ENCODE data around the gene ZNF585A.

ZNF585A gene

GRCh38 chr19:37172368-37173366 lies at the start of gene ZNF585A:
TSS of gene ZNF585A (minus strand) at chr19:37172695. CDS start at chr19:37169910, 2,785 bp downstream.
- TF ChIP-seq CSDC2 (CRISPR knock-in tag; IDR thresholded peaks at IDR 0.05): 0 out of 2 replicates have a peak, but pooled peaks have one; percentile 10
- no peak for TF ChIP-seq GLIS3 (CRISPR knock-in tag; IDR thresholded peaks at IDR 0.05)
- no peak for TF ChIP-seq ESRRG (CRISPR knock-in tag; IDR thresholded peaks at IDR 0.05)
- 0 out of 2 replicates have a peak, but pooled peaks have one; percentile 4 for TF ChIP-seq ZNF565 (CRISPR knock-in tag; conservative IDR thresholded peaks at IDR 0.05; ENCODE audit: low read depth)
- TF ChIP-seq ZNF8 (CRISPR knock-in tag; IDR thresholded peaks at IDR 0.05): no peak
- ATAC-seq: peak; percentile 100

GRCh38 chr19:37221136-37221535 lies 48.6 kb upstream of the ZNF585A start:
- TF ChIP-seq TSHZ2 (CRISPR knock-in tag; IDR thresholded peaks at IDR 0.05) (no peak), CSDC2 (CRISPR knock-in tag; IDR thresholded peaks at IDR 0.05) (no peak), TCF4 (CRISPR knock-in tag; IDR thresholded peaks at IDR 0.05; ENCODE audit: borderline replicate concordance) (no peak), ESRRG (CRISPR knock-in tag; IDR thresholded peaks at IDR 0.05) (no peak), CREB5 (CRISPR knock-in tag; IDR thresholded peaks at IDR 0.05; ENCODE audit: low read depth) (no peak), ZC3H10 (CRISPR knock-in tag; IDR thresholded peaks at IDR 0.05) (no peak), ZNF8 (CRISPR knock-in tag; IDR thresholded peaks at IDR 0.05) (no peak), OSR1 (CRISPR knock-in tag; IDR thresholded peaks at IDR 0.05) (no peak), CSRNP3 (CRISPR knock-in tag; IDR thresholded peaks at IDR 0.05) (no peak)
- no peak for ATAC-seq

- TF ChIP-seq ARNTL (CRISPR knock-in tag; IDR thresholded peaks at IDR 0.05; ENCODE audit: borderline replicate concordance, low read depth) (no peak), POU6F1 (CRISPR knock-in tag; IDR thresholded peaks at IDR 0.05; ENCODE audit: borderline replicate concordance, low read depth) (no peak), CSDC2 (CRISPR knock-in tag; IDR thresholded peaks at IDR 0.05) (no peak), ISL1 (CRISPR knock-in tag; IDR thresholded peaks at IDR 0.05) (no peak), ZC3H10 (CRISPR knock-in tag; IDR thresholded peaks at IDR 0.05) (no peak), BACH2 (CRISPR knock-in tag; IDR thresholded peaks at IDR 0.05; ENCODE audit: borderline replicate concordance) (no peak), ZFP3 (CRISPR knock-in tag; IDR thresholded peaks at IDR 0.05) (no peak), TSHZ2 (CRISPR knock-in tag; IDR thresholded peaks at IDR 0.05) (no peak), ZNF565 (CRISPR knock-in tag; conservative IDR thresholded peaks at IDR 0.05; ENCODE audit: low read depth) (no peak), ZNF70 (CRISPR knock-in tag; IDR thresholded peaks at IDR 0.05) (no peak), OSR1 (CRISPR knock-in tag; IDR thresholded peaks at IDR 0.05) (no peak)
- no peak for ATAC-seq
These were observed 47.9 kb upstream of the ZNF585A start for GRCh38 chr19:37220383-37220782.
